Measurements from ENCODE around the gene DTNBP1.

DTNBP1 gene

DNA sequence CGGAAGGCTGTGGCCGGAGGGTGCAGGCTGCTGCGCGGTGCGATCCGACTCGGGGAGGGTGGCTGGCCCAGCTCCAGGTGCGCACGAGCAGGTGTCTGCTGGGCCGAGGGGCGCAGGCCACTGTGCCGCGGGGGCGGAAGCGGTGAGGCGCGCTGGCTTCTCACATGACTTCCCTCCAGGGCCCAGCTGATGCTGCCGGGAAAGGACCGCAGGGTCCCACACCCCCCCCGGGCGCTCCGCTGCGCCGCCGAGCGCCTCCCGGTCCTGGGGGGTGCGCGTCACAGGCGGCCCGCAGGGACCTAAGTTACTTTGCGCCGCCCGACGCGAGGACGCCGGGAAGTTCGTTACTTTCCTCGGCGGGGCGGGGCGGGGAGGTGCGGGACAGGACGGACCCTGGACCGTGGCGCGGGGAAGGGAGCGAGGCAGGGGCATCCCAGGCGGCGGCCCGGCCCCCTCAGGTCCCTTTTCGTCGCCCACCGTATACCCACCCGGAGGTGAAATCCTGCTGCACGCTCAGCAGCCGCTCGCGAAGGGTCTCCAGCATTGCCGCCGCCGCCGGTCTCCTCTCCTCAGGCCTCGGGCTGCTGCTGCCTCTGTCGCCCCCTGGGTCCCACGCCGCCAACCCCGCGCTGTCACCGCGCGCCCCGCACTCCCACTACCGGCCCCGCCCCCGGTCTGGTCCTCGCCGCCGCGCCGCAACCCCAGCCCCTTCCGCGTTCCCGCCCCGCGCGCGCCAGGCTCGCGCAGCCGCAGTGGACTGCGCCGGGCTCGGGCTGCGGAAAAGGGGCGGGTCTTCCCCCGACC is at the start of gene DTNBP1:
Gene DTNBP1, minus strand, starts transcription at position 703 of the 804 bp plus-strand sequence. Its CDS starts 159 bp downstream, at position 544.
- TF ChIP-seq CTCF (IDR thresholded peaks at IDR 0.05; ENCODE audit: low read length, missing control alignments), result no peak
- peak within 1 kb of the TSS; percentile 73 for H3K4me3 ChIP-seq (replicated peaks; ENCODE audit: low read depth, low read length)
- DNase-seq (ENCODE audit: low read depth), result peak; percentile 63

DNA sequence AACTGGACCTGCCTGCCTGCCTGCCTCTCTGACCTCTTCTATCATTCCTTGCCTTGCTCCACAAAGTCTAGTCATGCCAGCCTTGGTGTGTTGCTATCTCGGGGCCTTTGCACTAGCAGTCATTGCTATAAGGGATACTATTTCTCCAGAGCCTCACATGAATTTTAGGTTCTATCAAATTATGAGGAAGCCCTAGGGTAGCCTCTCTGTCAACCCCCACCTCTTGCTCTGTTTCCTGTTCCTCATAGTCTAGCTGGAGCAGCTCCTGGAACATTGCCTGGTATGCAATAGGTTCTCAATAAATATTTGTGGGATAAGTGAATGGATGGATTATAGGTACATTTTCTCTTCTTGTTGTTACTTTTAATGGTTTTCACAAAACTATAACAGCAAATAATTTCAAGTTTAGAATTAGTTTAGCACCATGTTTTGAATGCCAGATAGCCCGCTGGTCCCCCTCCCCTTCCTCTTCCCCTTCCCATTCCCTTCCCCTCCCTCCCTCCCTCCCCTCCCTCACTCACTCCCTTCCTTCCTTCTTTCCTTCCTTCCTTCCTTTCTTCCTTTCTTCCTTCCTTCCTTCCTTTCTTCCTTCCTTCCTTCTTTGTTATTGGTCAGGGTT is 46.9 kb upstream of the DTNBP1 start:
- H3K4me3 ChIP-seq (replicated peaks; ENCODE audit: low read depth, low read length), result no peak overlapping the region

GRCh38 chr6:15708231-15708630 is 45.4 kb upstream of the DTNBP1 start:
- DNase-seq (ENCODE audit: low read depth), result no peak
- no peak overlapping the region for H3K4me3 ChIP-seq (replicated peaks; ENCODE audit: low read depth, low read length)
- no peak for TF ChIP-seq CTCF (IDR thresholded peaks at IDR 0.05; ENCODE audit: low read length, missing control alignments)

More for the DNA sequence above, 46.9 kb upstream of the DTNBP1 start:
- no peak for TF ChIP-seq CTCF (IDR thresholded peaks at IDR 0.05; ENCODE audit: low read length, missing control alignments)
- DNase-seq (ENCODE audit: low read depth), result no peak

DNA sequence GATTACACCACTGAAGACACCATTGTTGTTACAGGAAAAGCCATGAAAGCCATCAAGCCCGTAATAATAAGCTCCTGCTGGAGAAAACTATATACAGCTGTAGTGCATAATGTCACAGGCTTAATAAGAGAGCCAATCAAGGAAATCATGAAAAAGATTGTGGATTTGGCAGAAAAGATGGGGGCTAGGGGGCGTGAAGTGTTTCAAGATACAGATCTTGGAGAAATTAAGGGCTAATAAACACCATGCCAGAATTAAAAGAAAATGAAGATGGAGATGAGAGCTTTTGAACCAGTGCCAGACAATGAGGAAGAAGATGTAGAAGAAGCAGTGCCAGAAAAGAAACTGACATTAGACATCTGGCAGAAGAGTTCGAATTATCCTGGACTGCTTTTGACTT is 43.2 kb upstream of the DTNBP1 start:
- H3K4me3 ChIP-seq (replicated peaks; ENCODE audit: low read depth, low read length), result no peak overlapping the region
- TF ChIP-seq CTCF (IDR thresholded peaks at IDR 0.05; ENCODE audit: low read length, missing control alignments), result no peak
- DNase-seq (ENCODE audit: low read depth), result no peak

- no peak for DNase-seq (ENCODE audit: low read depth)
- H3K4me3 ChIP-seq (replicated peaks; ENCODE audit: low read depth, low read length), result no peak overlapping the region
- no peak for TF ChIP-seq CTCF (IDR thresholded peaks at IDR 0.05; ENCODE audit: low read length, missing control alignments)
Measured at GRCh38 chr6:15698471-15698870, 35.6 kb upstream of the DTNBP1 start.

- H3K4me3 ChIP-seq (replicated peaks; ENCODE audit: low read depth, low read length), result no peak overlapping the region
- no peak for DNase-seq (ENCODE audit: low read depth)
- TF ChIP-seq CTCF (IDR thresholded peaks at IDR 0.05; ENCODE audit: low read length, missing control alignments), result no peak
Measured at GRCh38 chr6:15697895-15698294, 35.1 kb upstream of the DTNBP1 start.

All from fibroblast of pulmonary artery (primary cell).